Cardiac muscle cell (in vitro differentiated cells and primary cell): Measurements from ENCODE around the gene CTDSP2. TPM values are rescaled to one million over a fixed set of nuclear protein-coding genes. Genes with fewer than 3 reads are reported as not detected.
"Not testable (repeated sequence)": the region's sequence is repeated elsewhere in the genome, so short reads cannot be mapped to it uniquely, and the experiment has no call there.

ENCODE experiments used
- DNase-seq, 2 donors: peaks; one replicate each; pipeline versions ENCODE4 v3.0.0 to v3.0.0-alpha.2; 2010 to 2017; ENCODE audit warnings: low read depth in 1 of 2, low spot score in 1 of 2
- H3K27ac ChIP-seq: fragments of 200-600 bp; sonication (generic); 2 replicates; pipeline ENCODE4 v1.5.1; 2016
- H3K27me3 ChIP-seq: fragments of 200-600 bp; sonication (generic); 2 replicates; pipeline ENCODE4 v1.6.0; 2016; ENCODE audit warnings: control low read depth
- H3K36me3 ChIP-seq: fragments of 200-600 bp; sonication (generic); 2 replicates; pipeline ENCODE4 v1.5.1; 2016; ENCODE audit warnings: control low read depth
- H3K4me1 ChIP-seq: fragments of 200-600 bp; sonication (generic); 2 replicates; pipeline ENCODE4 v1.8.1; 2017; ENCODE audit warnings: low read depth, mild to moderate bottlenecking, mixed run types
- H3K4me3 ChIP-seq: fragments of 200-600 bp; sonication (generic); 2 replicates; pipeline ENCODE4 v1.5.1; 2016; ENCODE audit warnings: mild to moderate bottlenecking
- H3K9me3 ChIP-seq: fragments of 200-600 bp; sonication (generic); 2 replicates; pipeline ENCODE4 v1.5.1; 2017; ENCODE audit warnings: low read depth, mild to moderate bottlenecking, control low read depth
- polyA plus RNA-seq: library from polyadenylated mRNA; unstranded; fragments of >200 nt; fragmentation: Nextera tagmentation; extraction: Ambion mirVana; gene quantifications from 2 replicates; pipeline ENCODE4 v1.2.1, GENCODE V29; 2016
- total RNA-seq: library from RNA; depleted of rRNA; stranded (reverse); fragments of >200 nt; gene quantifications from 2 replicates; pipeline ENCODE4 v1.2.3, GENCODE V29; 2016
- TF ChIP-seq, protein P1 (sequence below): IDR thresholded peaks from 2 replicates; pipeline ENCODE4 v1.5.1; 2012; ENCODE audit warnings: low read depth, mild to moderate bottlenecking, low read length

CTDSP2 gene
- total and polyA plus RNA-seq, 2 experiments from 2014 or later = 82.9 to 105 TPM

GRCh38 chr12:57889500-57889989 lies 43.0 kb upstream of the CTDSP2 start:
- H3K9me3 ChIP-seq = no peaks in the 10 kb centered on the region
- DNase-seq = peak in 1 of 2 donors; percentile 98
- no peaks in the 10 kb centered on the region for H3K27me3 ChIP-seq
- peak overlapping the region; percentile 43 for H3K27ac ChIP-seq
- no peaks in the 10 kb centered on the region for H3K36me3 ChIP-seq
- H3K4me1 ChIP-seq = peaks cover 45% of the 10 kb centered on the region
- TF ChIP-seq, protein P1, sequence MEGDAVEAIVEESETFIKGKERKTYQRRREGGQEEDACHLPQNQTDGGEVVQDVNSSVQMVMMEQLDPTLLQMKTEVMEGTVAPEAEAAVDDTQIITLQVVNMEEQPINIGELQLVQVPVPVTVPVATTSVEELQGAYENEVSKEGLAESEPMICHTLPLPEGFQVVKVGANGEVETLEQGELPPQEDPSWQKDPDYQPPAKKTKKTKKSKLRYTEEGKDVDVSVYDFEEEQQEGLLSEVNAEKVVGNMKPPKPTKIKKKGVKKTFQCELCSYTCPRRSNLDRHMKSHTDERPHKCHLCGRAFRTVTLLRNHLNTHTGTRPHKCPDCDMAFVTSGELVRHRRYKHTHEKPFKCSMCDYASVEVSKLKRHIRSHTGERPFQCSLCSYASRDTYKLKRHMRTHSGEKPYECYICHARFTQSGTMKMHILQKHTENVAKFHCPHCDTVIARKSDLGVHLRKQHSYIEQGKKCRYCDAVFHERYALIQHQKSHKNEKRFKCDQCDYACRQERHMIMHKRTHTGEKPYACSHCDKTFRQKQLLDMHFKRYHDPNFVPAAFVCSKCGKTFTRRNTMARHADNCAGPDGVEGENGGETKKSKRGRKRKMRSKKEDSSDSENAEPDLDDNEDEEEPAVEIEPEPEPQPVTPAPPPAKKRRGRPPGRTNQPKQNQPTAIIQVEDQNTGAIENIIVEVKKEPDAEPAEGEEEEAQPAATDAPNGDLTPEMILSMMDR = no peak
- no peak overlapping the region for H3K4me3 ChIP-seq

GRCh38 chr12:57888409-57889157 lies 42.1 kb upstream of the CTDSP2 start:
- Histone ChIP-seq H3K27me3 (no peaks in the 10 kb centered on the region), H3K9me3 (no peaks in the 10 kb centered on the region), H3K36me3 (no peaks in the 10 kb centered on the region), H3K27ac (no peak overlapping the region), H3K4me3 (no peak overlapping the region), H3K4me1 (peaks cover 36% of the 10 kb centered on the region)
- TF ChIP-seq, protein P1 = no peak
- DNase-seq = peak in 1 of 2 donors; percentile 67

- H3K4me3 ChIP-seq = no peak overlapping the region
- DNase-seq = peak; percentile 25 to 75
Measured at GRCh38 chr12:57887631-57888408, 41.3 kb upstream of the CTDSP2 start.

GRCh38 chr12:57886964-57887363 lies 40.4 kb upstream of the CTDSP2 start:
- peaks cover 31% of the 10 kb centered on the region for H3K4me1 ChIP-seq
- not testable (repeated sequence) for H3K4me3 ChIP-seq, H3K9me3 ChIP-seq, H3K27me3 ChIP-seq, DNase-seq, H3K36me3 ChIP-seq
- peak overlapping the region; percentile 72 for H3K27ac ChIP-seq

More at GRCh38 chr12:57887631-57888408, 41.3 kb upstream of the CTDSP2 start:
- Histone ChIP-seq H3K27me3 (no peaks in the 10 kb centered on the region), H3K4me1 (peaks cover 31% of the 10 kb centered on the region), H3K36me3 (no peaks in the 10 kb centered on the region), H3K9me3 (no peaks in the 10 kb centered on the region), H3K27ac (no peak overlapping the region)
- TF ChIP-seq, protein P1 = no peak

DNA sequence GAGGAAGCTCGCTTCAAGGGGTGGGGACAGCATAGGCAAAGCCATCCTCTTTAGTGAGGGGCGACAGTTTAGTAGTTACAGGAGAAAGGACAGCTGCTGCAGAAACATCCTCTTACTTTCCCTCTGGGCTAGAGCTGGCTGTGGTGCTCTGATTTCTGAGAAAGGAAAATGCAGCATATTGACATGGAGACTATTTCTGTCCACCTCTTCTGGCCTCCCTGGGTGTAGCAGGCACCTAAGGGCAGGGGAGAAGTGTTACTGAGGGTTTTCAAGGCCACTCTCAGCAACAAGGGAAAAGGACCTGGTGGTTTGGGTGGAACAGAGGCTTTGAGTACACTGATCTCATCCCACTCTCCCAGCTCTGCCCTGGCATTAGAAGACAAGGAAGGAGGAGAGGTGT lies 40.0 kb upstream of the CTDSP2 start:
- Histone ChIP-seq H3K27ac (peak overlapping the region; percentile 72), H3K27me3 (no peaks in the 10 kb centered on the region), H3K9me3 (no peaks in the 10 kb centered on the region), H3K4me1 (peaks cover 31% of the 10 kb centered on the region), H3K36me3 (no peaks in the 10 kb centered on the region), H3K4me3 (no peak overlapping the region)
- DNase-seq = peak in 1 of 2 donors; percentile 35
- TF ChIP-seq, protein P1 = no peak
